ENCODE data around the gene ERICH6.

GRCh38 chr3:150703756-150704344 lies at the start of gene ERICH6:
- TF ChIP-seq CTCF (IDR thresholded peaks at IDR 0.05; ENCODE audit: borderline replicate concordance, extremely low read depth, low read length, poor library complexity, severe bottlenecking) (no peak), EZH2 (IDR thresholded peaks at IDR 0.05; ENCODE audit: borderline replicate concordance, low read depth, low read length, severe bottlenecking) (no peak)

Data from DND-41 (cell line).